Epithelial cell of prostate (primary cell): ENCODE data around the gene TAAR2.
A peak's percentile ranks its signal among the peaks of the same experiment; 100 is the strongest.
"Not testable (repeated sequence)": the region's sequence is repeated elsewhere in the genome, so short reads cannot be mapped to it uniquely, and the experiment has no call there.

Experiments
- DNase-seq: peaks from one replicate; pipeline ENCODE4 v3.0.0-alpha.2; 2011; ENCODE audit warnings: low read depth, low spot score
- H3K27ac ChIP-seq: fragments of 450-650 bp; 2 replicates; pipeline ENCODE4 v1.5.1; 2017; ENCODE audit warnings: mild to moderate bottlenecking

The TAAR2 gene

DNA sequence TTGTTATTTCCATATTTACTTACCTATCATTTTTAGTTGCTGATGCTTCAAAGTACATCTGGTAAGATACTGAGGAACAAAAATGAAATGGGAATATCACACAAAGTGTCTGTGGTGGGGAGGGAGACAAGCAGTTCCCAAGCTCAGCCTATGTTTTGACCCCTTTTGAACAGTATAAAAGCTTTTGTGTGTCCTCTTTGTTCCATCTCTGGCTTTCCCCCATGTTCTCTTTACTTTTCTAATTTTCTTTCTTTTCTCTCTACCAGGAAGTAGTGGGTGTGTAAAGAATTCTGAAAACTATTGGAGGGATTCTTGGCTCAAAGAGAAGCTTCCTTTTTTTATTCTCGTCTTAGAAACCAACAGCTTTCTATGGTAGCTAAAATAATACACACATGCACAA lies 7.4 kb downstream of the TAAR2 start:
- DNase-seq: no peak
- H3K27ac ChIP-seq: no peak overlapping the region

DNA sequence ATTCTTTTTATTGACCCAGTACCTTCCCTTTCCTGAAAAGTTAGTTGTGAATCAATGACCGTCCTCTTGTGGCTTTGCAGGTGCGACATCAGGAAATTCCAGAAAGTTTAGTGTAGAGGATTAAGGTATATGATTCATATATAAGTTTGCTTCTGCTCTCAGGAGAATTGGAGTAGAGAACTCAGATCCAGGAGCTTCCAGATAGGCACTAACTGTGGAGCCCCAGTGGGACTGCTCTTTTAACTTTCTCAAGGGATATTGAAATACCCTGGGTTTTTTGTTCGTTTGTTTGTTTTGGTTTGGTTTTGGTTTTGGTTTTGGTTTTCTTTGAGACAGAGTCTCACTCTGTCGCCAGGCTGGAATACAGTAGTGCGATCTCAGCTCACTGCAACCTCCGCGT lies 9.5 kb downstream of the TAAR2 start:
- peak overlapping the region; percentile 42 for H3K27ac ChIP-seq
- DNase-seq: peak; percentile 46

DNA sequence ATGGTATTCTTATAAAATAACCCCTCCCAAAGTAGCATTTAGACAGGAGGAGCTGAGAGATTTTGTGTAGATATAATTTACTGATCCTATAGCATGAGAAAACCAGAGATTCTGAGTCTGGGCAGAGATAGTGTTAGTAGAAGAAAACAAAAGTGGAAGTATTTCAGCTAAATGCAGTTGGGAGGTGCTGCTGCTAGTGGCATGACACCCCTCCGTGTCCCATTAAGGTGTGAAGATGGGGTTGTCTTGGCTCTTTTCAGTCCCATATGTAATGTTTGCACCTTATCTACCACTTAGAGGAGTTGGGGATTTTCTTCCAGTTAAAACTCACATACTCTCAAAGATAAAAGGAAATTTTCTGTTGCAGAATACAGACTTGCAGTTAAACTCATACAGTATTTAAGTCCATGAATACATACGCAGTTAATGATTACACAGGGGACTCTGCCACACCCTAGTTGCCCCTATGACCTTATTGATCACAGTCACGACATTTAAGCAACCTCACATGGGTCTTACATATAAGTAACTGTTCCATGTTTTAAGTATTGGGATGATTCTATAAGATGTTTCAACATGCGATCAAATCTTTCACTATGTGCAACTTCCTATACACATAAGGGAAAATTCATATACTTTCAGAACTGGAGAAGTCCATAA lies 11.5 kb downstream of the TAAR2 start:
- DNase-seq: no peak
- H3K27ac ChIP-seq: no peak overlapping the region

DNA sequence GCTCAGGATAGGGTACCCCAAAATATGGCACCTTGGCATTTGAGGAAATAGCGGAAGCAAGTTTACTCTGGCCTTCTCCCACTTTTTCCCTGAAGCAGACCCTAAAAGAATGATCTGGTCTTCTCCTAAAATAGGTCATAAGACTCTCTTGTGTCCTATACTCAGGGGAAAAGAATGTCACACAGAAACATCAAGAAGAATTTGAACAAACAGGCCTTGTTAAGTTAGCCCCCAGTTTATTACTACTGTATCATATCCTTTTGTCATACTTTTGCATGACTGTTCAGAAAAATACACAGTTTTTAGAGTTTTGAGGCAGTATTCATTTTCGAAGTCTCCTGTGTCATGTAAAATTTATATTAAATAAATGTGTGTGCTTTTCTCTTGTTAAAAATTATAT lies 12.5 kb downstream of the TAAR2 start:
- DNase-seq: no peak
- no peak overlapping the region for H3K27ac ChIP-seq

DNA sequence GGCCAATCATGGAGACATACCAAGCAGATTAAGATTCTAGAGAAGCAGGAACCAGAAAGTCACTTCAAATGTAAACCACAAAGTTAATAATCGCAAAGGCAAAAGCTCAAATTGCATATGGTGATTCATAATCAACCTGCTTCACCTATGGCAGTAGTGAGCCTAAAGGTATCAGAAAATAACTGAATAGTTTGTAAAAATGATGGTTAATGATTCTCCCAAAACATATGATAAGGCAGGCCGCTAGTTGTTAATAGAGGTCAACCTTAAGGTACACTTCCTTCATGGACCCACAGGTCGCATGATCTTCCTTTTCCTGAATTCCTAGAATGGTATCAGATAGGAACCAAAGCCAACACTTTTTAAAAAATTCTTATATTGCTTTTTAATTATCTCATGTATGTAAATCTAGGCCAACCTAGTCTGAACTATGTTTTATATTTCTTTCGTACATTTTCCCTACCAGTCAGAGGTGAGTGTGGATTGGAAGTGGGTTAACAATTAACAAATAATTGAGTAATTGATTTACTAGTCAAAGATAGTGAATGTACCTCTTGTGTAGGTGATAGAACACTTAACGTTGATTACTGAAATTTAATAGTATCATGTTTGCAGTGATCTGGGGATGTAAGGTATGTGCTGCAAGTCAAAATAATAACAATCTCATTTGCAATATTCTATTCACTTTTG lies 16.4 kb downstream of the TAAR2 start:
- no peak for DNase-seq
- H3K27ac ChIP-seq: no peak overlapping the region

DNA sequence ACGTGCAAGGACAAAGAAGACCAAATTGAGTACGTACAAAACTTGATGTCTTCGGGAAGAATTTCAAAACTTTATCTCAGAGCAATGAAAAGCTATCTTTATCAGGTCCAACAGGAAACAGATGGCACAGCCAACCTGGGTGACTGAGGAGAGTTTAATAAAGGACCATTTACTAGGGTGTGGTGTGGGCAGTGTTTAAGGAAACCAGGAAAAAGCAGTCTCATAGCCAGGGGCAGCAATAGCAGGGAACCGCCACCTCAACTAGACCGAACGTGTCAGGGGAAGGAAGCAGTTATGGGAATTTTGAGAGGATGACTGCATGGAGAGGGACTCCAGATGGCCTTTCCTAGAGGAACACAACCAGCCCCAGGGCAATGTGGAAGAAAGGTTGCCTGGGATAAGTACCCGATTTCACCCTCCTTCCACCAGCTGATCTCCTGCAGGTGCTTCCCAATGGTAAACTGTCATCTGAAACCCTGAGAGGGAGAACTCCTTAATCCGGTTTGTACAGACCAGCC lies 19.4 kb downstream of the TAAR2 start:
- H3K27ac ChIP-seq: no peak overlapping the region
- no peak for DNase-seq

DNA sequence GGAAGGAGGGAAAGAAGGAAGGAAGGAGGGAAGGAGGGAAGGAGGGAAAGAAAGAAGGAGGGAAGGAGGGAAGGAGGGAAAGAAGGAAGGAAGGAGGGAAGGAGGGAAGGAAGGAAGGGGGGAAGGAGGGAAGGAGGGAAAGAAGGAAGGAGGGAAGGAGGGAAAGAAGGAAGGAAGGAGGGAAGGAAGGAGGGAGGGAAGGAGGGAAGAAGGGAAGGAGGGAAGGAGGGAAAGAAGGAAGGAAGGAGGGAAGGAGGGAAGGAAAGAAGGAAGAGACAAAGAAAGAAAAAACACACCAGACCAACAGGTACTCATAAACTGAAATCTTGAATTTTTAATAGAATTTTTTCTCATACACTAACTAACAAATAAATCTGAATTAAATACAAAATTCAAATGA lies 23.2 kb downstream of the TAAR2 start:
- DNase-seq, H3K27ac ChIP-seq: not testable (repeated sequence)

DNA sequence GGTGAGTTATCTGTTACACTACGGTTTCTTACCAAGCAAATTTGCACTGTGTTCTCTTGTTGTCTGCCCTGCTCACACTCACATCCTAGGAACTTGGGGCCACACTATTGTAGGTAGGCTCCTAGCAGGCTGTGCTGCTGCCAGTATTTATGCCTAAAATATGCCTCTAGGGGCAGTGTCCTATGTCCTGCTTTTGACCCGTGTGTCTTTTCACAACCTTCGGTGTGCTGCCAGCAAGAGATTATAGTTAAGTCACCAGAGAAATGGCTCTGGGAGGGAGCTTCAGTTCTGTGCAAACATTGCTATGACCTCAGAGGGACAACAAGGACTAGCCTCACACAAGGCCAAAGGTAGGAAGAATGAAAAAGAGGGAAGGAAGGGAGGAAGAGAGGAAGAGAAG lies 25.6 kb downstream of the TAAR2 start:
- no peak overlapping the region for H3K27ac ChIP-seq
- no peak for DNase-seq

DNA sequence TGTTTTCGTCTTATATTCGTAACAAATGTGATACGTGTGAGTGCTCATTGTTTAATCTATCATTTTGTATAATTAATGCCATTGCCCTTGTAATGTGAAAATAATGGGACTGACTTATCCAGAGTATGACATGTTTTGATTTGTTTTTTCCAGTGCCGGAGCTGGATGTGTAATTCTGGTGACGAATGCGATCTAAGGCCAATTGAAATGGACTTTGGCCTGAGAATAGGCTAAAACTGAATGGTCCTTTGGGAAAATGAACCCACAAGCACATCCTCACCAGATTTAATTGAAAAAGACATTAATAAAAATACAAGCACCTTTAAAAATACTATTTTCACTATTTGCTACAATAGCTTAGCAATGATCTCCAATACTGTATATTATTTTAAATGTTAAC lies 27.9 kb downstream of the TAAR2 start:
- no peak overlapping the region for H3K27ac ChIP-seq
- no peak for DNase-seq

DNA sequence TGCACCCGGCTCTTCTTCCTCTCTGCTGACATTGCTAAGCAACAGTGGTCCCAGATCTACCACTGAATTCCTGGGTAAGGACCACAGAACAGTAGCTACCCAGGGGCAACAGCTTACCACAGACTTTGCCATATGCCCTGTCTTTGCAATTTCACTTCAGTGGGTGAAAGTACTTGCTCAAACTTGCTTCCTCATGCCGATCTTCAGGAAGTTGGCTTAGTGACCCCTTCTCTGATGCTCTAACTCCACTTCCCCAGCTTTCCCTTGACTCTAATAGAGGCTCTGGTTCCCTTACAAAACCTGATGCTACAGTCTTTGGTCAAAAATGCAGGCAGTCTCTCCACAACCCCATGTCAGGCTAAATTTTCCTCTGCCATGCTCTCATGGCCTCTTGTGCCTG lies 31.2 kb downstream of the TAAR2 start:
- DNase-seq: no peak
- H3K27ac ChIP-seq: no peak overlapping the region

DNA sequence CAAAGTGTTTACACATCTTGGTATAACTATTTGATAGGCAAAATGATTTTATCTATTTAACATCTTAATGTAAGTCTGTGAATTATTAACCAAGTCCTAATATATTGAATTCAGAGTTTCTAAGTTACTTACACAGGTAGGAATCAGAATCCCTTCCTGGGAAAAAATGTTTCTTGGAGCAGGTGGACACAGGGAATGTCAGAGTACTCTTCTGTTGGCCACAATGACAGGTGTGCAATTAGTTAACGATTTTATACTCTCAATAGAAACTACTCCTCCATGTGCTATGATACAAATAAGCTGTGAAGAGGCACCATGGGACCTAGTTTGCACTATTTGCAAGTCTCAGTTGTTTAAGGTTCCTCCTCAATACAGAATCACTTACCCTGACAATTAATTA lies 33.7 kb downstream of the TAAR2 start:
- no peak overlapping the region for H3K27ac ChIP-seq
- no peak for DNase-seq

DNA sequence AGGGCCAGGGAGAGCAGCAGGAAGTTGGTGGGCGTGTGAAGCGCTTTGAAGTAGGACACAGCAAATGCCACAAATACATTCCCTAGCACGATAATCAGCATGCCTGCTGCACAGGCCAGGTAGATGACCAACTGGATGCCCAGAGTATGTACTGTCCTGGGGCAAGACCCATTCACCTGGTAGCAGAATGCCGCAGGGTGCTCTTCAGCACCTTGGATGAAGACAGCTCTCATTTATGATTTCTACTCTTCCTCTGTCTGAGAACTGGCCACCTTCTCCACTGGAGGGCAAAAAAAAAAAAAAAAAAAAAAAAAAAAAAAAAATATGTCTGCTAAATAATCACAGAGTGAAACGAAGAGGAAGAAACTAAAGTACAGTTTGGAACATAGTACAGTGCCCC lies 34.6 kb downstream of the TAAR2 start, which contains the start of gene TAAR5:
TSS of gene TAAR5 (minus strand) at position 288 of the 400 bp plus-strand sequence. CDS start at position 233, 55 bp downstream.
- DNase-seq: no peak
- no peak within 1 kb of the TSS for H3K27ac ChIP-seq

DNA sequence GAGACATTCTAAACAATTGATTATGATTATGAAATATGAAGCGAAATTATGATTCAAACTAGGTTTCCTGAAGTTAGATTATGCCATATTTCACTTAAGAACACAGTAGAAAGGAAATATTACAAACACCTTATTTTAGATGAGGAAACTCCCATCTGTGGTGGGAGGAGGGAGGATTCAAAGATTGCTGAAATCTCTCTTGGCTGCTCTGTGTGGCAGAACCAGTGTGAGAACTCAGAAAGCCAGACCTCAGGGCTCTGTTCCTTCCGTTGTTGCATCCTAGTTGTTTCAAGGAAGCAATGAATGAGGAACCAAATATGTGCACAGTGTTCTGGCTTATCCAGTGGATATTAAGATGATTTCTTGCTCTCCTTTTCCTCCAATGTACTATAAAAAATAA lies 36.7 kb downstream of the TAAR2 start:
- DNase-seq: no peak
- no peak overlapping the region for H3K27ac ChIP-seq

DNA sequence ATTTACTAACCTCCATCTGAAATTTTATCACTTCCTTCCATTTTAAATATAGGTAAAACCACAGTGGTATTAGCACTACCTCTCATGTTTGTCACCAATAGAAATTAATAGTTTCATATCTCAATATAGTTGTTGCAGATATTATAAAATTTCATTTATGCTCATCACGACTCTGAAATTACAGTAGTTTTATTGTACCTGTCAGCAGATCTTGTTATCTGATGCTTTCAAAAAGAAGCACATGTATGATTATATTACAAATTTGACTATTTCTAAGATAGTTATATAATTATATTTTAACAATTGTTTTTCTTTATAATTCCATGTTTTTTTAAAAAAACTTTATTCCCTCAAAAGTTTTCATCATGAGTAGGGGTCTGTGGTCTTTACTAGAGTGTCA lies 39.4 kb downstream of the TAAR2 start:
- DNase-seq: no peak
- no peak overlapping the region for H3K27ac ChIP-seq

DNA sequence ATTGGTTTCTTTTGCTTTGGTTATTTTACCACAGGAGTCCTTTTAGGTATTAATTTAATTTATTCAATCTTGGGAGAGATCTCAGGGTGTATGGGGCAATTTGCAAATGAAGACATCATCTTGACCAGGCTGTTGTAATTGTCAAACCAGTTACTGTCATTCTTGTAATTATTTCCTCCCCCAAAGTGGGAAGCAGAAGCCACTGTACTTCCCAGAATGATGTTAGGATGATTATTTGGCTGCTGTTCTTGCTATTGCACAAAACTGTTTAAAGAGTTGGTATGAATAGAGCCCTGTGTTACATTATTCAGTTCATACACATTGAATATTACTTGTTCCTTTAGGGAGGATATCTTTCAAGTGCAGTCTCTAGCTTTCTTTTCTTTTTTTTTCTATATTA lies 52.3 kb downstream of the TAAR2 start:
- H3K27ac ChIP-seq: no peak overlapping the region
- no peak for DNase-seq

DNA sequence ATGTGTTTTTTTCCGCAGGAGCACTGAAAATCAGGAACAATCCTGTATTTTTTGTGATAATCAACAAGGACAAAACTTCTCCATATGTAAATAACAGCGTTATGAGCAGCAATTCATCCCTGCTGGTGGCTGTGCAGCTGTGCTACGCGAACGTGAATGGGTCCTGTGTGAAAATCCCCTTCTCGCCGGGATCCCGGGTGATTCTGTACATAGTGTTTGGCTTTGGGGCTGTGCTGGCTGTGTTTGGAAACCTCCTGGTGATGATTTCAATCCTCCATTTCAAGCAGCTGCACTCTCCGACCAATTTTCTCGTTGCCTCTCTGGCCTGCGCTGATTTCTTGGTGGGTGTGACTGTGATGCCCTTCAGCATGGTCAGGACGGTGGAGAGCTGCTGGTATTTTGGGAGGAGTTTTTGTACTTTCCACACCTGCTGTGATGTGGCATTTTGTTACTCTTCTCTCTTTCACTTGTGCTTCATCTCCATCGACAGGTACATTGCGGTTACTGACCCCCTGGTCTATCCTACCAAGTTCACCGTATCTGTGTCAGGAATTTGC lies 53.8 kb downstream of the TAAR2 start, which contains the start of gene TAAR6:
TSS of gene TAAR6 (plus strand) at position 102 of the 557 bp plus-strand sequence. CDS start at position 102, 0 bp downstream.
- no peak for DNase-seq
- no peak within 1 kb of the TSS for H3K27ac ChIP-seq

DNA sequence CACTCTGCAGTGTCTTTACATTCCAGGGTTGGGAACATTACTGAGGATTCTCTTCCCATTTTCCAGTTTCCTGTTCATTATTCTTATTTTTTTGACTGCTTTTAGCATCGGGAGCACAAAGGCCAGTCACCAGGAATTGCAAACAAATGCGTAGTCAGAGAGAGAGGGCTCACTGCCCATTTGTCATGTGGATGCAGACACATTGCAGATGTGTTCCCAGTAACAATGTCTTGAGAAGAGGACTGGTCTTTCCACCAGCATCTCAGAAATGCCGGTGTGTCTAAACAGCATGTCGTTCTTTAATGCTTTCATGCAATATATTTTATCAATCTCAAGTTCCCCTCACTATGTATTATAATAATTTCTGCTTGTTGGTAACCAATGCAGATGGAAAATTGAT lies 54.9 kb downstream of the TAAR2 start:
- no peak overlapping the region for H3K27ac ChIP-seq
- no peak for DNase-seq

DNA sequence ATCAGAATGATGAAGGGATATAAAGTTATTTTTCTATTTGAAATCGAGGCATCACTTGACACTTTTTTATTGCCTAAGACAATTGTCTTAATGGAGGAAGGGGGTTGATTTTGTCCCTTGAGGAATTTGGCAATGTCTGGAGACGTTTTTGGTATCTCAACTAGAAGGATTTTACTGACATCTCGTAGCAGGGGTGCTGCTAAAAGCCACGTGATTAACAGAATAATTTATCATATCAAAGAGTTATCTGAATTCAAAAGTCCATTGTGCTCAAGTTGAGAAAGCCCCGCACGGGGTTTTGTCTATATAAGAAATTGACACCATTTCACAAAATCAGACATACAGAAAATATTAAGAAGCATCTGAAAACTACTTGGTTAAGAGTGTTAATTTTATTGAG lies 55.5 kb downstream of the TAAR2 start:
- no peak for DNase-seq
- H3K27ac ChIP-seq: no peak overlapping the region

DNA sequence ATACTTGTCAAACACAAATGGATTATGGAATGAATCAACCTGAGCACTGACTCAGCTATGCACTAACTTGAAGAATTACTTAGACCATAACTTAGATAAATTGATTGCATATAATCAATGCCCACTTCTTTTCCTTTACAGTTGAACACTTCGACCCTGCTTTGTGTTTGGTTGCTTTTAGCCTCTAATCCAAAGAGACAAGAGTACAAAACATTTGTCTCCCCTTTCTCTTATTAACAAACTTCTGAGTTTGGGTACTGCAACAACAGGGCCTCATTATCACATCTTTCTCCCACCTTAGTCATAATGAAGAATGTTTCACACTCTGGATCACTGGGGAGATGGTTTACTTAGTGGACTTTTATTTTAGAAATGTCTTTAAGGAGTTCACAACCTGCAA lies 56.5 kb downstream of the TAAR2 start:
- no peak for DNase-seq
- no peak overlapping the region for H3K27ac ChIP-seq
